ENCODE data around the gene BCAS4. TPM values are rescaled to one million over a fixed set of nuclear protein-coding genes. Genes with fewer than 3 reads are reported as not detected.
A peak's percentile ranks its signal among the peaks of the same experiment; 100 is the strongest.

The BCAS4 gene
- total RNA-seq, 1 donor from 2014 or later, result 16.7 TPM

GRCh38 chr20:50893620-50894019 is 98.8 kb downstream of the BCAS4 start:
- no peak for TF ChIP-seq CTCF (IDR thresholded peaks at IDR 0.05; ENCODE audit: insufficient read depth, low read depth, low read length)
- TF ChIP-seq EZH2 (IDR thresholded peaks at IDR 0.05; ENCODE audit: insufficient read depth, low read length), result no peak
- Histone ChIP-seq H2AFZ (ENCODE audit: low read depth, low read length) (no peak overlapping the region), H3K4me1 (ENCODE audit: insufficient read depth, low read length) (no peaks in the 10 kb centered on the region), H3K27ac (ENCODE audit: low read depth, low read length) (no peak overlapping the region), H3K4me3 (ENCODE audit: insufficient read depth, low read depth, low read length) (no peak overlapping the region), H3K4me2 (ENCODE audit: low read length) (no peak overlapping the region), H3K9me3 (ENCODE audit: insufficient read depth, low read depth, low read length) (no peaks in the 10 kb centered on the region), H3K9ac (ENCODE audit: low read length) (no peak overlapping the region), H3K27me3 (ENCODE audit: insufficient read depth, low read length) (no peaks in the 10 kb centered on the region), H3K79me2 (ENCODE audit: insufficient read depth, low read length) (peaks cover 86% of the 10 kb centered on the region), H3K36me3 (ENCODE audit: insufficient read depth, low read length) (peaks cover 77% of the 10 kb centered on the region), H4K20me1 (ENCODE audit: insufficient read depth, low read length) (peaks cover 95% of the 10 kb centered on the region)
- Mint-ChIP-seq H3K4me3 (ENCODE audit: unreplicated experiment) (no peak overlapping the region), H3K36me3 (ENCODE audit: low read depth, unreplicated experiment) (peaks cover 45% of the 10 kb centered on the region), H3K4me1 (ENCODE audit: low read depth, unreplicated experiment) (peaks cover 14% of the 10 kb centered on the region), H3K9me3 (ENCODE audit: unreplicated experiment) (no peaks in the 10 kb centered on the region), H3K27ac (ENCODE audit: unreplicated experiment) (no peak overlapping the region), H3K27me3 (ENCODE audit: low read depth, unreplicated experiment) (no peaks in the 10 kb centered on the region)
- FAIRE-seq (no peak), DNase-seq (ENCODE audit: low read depth) (no peak)

DNA sequence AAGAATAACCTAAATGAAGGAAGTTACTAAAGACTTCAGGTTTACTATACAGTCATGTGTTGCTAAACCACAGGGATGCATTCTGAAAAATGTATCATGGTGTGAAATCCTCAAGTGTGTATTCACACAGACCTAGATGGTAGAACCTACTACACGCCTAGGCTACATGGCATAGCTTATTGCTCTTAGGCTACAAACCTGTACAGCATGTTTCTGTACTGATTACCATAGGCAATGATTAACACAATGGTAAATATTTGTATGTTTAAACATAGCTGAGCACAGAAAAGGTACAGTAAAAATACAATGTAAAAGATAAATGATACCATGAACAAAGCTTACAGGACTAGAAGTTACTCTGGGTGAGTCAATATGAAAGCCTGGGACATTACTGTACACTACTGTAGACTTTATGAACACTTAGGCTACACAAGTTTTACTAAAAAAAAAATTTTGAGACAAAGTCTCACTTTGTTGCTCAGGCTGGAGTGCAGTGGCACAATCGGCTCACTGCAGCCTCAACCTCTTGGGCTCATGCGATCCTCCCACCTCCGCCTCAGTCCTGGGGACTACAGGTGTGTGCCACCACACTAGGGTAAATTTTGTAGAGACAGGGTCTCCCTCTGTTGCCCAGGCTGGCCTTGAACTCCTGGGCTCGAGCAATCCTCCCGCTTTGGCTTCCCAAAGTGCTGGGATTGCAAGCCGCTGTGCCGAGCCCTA is 100.4 kb downstream of the BCAS4 start:
- H3K9me3 ChIP-seq (ENCODE audit: insufficient read depth, low read depth, low read length), result no peaks in the 10 kb centered on the region
- Mint-ChIP-seq H3K27ac (ENCODE audit: unreplicated experiment) (no peak overlapping the region), H3K9me3 (ENCODE audit: unreplicated experiment) (no peaks in the 10 kb centered on the region), H3K36me3 (ENCODE audit: low read depth, unreplicated experiment) (peaks cover 45% of the 10 kb centered on the region), H3K4me1 (ENCODE audit: low read depth, unreplicated experiment) (peaks cover 10% of the 10 kb centered on the region), H3K4me3 (ENCODE audit: unreplicated experiment) (no peak overlapping the region), H3K27me3 (ENCODE audit: low read depth, unreplicated experiment) (no peaks in the 10 kb centered on the region)
- H3K36me3 ChIP-seq (ENCODE audit: insufficient read depth, low read length), result peaks cover 72% of the 10 kb centered on the region
- no peaks in the 10 kb centered on the region for H3K4me1 ChIP-seq (ENCODE audit: insufficient read depth, low read length)
- DNase-seq (ENCODE audit: low read depth) (no peak), FAIRE-seq (no peak)
- H3K9ac ChIP-seq (ENCODE audit: low read length), result no peak overlapping the region
- H2AFZ ChIP-seq (ENCODE audit: low read depth, low read length), result no peak overlapping the region
- no peak overlapping the region for H3K4me2 ChIP-seq (ENCODE audit: low read length)
- TF ChIP-seq CTCF (IDR thresholded peaks at IDR 0.05; ENCODE audit: insufficient read depth, low read depth, low read length) (no peak), EZH2 (IDR thresholded peaks at IDR 0.05; ENCODE audit: insufficient read depth, low read length) (no peak)
- no peaks in the 10 kb centered on the region for H3K27me3 ChIP-seq (ENCODE audit: insufficient read depth, low read length)
- H3K27ac ChIP-seq (ENCODE audit: low read depth, low read length), result no peak overlapping the region
- H3K79me2 ChIP-seq (ENCODE audit: insufficient read depth, low read length), result peaks cover 90% of the 10 kb centered on the region
- H3K4me3 ChIP-seq (ENCODE audit: insufficient read depth, low read depth, low read length), result no peak overlapping the region
- peaks cover 86% of the 10 kb centered on the region for H4K20me1 ChIP-seq (ENCODE audit: insufficient read depth, low read length)

DNA sequence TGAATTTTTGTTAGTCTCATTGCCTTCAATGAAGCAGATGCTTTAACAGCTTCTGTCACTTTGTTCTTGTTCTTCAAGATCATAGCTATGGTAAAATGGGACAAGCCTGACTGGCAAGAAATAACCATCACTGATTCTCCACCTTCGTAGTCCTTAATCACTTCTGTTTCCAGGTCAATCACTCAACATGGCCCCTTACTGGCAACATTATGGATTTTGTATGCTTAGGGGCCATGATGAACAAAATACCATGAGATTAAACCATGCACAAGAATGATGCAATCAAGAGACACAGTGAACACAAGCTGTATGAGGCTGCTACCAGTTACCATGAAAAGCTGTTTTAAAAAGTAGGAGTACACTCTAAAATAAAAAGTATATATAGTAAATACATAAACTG is 103.6 kb downstream of the BCAS4 start:
- H2AFZ ChIP-seq (ENCODE audit: low read depth, low read length), result no peak overlapping the region
- Mint-ChIP-seq H3K27ac (ENCODE audit: unreplicated experiment) (peak overlapping the region; percentile 43), H3K4me3 (ENCODE audit: unreplicated experiment) (no peak overlapping the region), H3K27me3 (ENCODE audit: low read depth, unreplicated experiment) (no peaks in the 10 kb centered on the region), H3K36me3 (ENCODE audit: low read depth, unreplicated experiment) (peaks cover 30% of the 10 kb centered on the region), H3K4me1 (ENCODE audit: low read depth, unreplicated experiment) (peaks cover 3% of the 10 kb centered on the region), H3K9me3 (ENCODE audit: unreplicated experiment) (no peaks in the 10 kb centered on the region)
- H3K4me2 ChIP-seq (ENCODE audit: low read length), result no peak overlapping the region
- peaks cover 87% of the 10 kb centered on the region for H4K20me1 ChIP-seq (ENCODE audit: insufficient read depth, low read length)
- TF ChIP-seq CTCF (IDR thresholded peaks at IDR 0.05; ENCODE audit: insufficient read depth, low read depth, low read length), result no peak
- TF ChIP-seq EZH2 (IDR thresholded peaks at IDR 0.05; ENCODE audit: insufficient read depth, low read length), result no peak
- H3K27ac ChIP-seq (ENCODE audit: low read depth, low read length), result no peak overlapping the region
- no peaks in the 10 kb centered on the region for H3K27me3 ChIP-seq (ENCODE audit: insufficient read depth, low read length)
- H3K79me2 ChIP-seq (ENCODE audit: insufficient read depth, low read length), result peaks cover 92% of the 10 kb centered on the region
- FAIRE-seq (no peak), DNase-seq (ENCODE audit: low read depth) (no peak)
- H3K9me3 ChIP-seq (ENCODE audit: insufficient read depth, low read depth, low read length), result no peaks in the 10 kb centered on the region
- no peaks in the 10 kb centered on the region for H3K4me1 ChIP-seq (ENCODE audit: insufficient read depth, low read length)
- no peak overlapping the region for H3K9ac ChIP-seq (ENCODE audit: low read length)
- peaks cover 68% of the 10 kb centered on the region for H3K36me3 ChIP-seq (ENCODE audit: insufficient read depth, low read length)
- no peak overlapping the region for H3K4me3 ChIP-seq (ENCODE audit: insufficient read depth, low read depth, low read length)
